HUES6 (cell line): Measurements from ENCODE around the gene FASTKD2.

Experiments
- H3K27ac ChIP-seq: 2 replicates; pipeline ENCODE4 v1.7.0; 2013; ENCODE audit warnings: low read depth, mild to moderate bottlenecking, low read length, inconsistent platforms
- H3K27me3 ChIP-seq: 2 replicates; pipeline ENCODE4 v1.6.1; 2013; ENCODE audit warnings: low read length; ENCODE audit not compliant: control insufficient read depth, insufficient read depth
- H3K36me3 ChIP-seq: 2 replicates; pipeline ENCODE4 v1.6.1; 2013; ENCODE audit warnings: low read length; ENCODE audit not compliant: control insufficient read depth, insufficient read depth
- H3K4me1 ChIP-seq: 2 replicates; pipeline ENCODE4 v1.6.1; 2013; ENCODE audit warnings: low read length; ENCODE audit not compliant: control insufficient read depth, insufficient read depth
- H3K4me3 ChIP-seq: 2 replicates; pipeline ENCODE4 v1.5.1; 2013; ENCODE audit warnings: low read depth, low read length
- H3K9ac ChIP-seq: one replicate; pipeline ENCODE4 v1.6.1; 2013; ENCODE audit warnings: mild to moderate bottlenecking, low read length
- H3K9me3 ChIP-seq: 2 replicates; pipeline ENCODE4 v1.6.1; 2013; ENCODE audit warnings: low read depth, low read length; ENCODE audit not compliant: control insufficient read depth, insufficient read depth

FASTKD2 gene

DNA sequence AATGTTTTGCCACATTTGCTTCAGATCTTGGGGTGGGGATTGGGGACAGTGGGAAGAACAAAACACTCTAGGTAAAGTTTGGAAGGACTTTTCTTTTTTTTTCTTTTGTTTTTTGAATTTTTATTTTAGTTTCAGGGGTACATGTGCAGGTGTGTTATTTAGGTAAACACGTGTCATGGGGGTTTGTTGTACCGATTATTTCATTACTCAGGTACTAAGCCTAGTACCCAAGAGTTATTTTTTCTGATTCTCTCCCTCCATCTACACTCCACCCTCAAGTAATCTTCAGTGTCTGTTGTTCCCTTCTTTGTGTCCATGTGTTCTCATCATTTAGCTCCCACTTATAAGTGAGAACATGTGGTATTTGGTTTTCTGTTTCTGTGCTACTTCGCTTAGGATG lies 73.3 kb downstream of the FASTKD2 start:
- Histone ChIP-seq H3K4me1 (peaks cover 3% of the 10 kb centered on the region; the same call in 1 of the 2 replicates), H3K36me3 (no peaks in the 10 kb centered on the region), H3K9ac (no peak overlapping the region), H3K9me3 (peaks cover 12% of the 10 kb centered on the region), H3K27me3 (no peaks in the 10 kb centered on the region), H3K4me3 (no peak overlapping the region), H3K27ac (no peak overlapping the region)

DNA sequence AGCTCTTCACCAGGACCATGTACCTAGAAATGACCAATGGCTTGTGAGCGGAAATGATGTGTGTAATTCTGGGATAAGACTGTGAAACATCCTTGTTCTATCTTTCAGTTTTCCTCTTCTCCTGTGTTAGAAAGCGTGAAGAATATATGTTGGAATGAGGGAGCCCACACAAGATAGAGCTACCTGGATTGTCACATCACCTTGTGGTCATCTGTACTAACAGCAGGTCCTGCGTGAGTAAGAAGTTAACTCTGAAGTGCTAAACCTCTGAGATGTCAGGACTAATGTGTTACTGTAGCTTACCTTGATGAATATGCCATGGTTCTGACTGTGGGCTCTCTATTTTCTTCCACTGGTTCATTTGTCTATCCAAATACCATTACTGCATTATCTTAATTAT lies 75.6 kb downstream of the FASTKD2 start:
- Histone ChIP-seq H3K9me3 (peaks cover 4% of the 10 kb centered on the region; the same call in 1 of the 2 replicates), H3K4me1 (peaks cover 3% of the 10 kb centered on the region; the same call in 1 of the 2 replicates), H3K36me3 (no peaks in the 10 kb centered on the region), H3K27ac (no peak overlapping the region), H3K9ac (no peak overlapping the region), H3K27me3 (no peaks in the 10 kb centered on the region), H3K4me3 (no peak overlapping the region)
